ENCODE results near the gene CFAP221. TPM values are rescaled to one million over a fixed set of nuclear protein-coding genes. Genes with fewer than 3 reads are reported as not detected.

Gene CFAP221
- polyA plus RNA-seq (2011; rRNA removed) (0.17 and 0.22 TPM in 2 replicates), polyA plus RNA-seq (2017; fragmentation: RNase III; extraction: RNeasy Plus Mini Kit Qiagen cat#74134 plus additional on column Dnase treatment) (0.16 to 0.30 TPM (median 0.24 TPM) in 3 replicates), polyA minus RNA-seq (2011; rRNA and poly(A)+ RNA removed) (not detected in 2 replicates)
- 0.13 and 0.26 TPM in 2 replicates for polyA plus RNA-seq (2012; cell fraction: cytosol; rRNA removed)
- polyA plus RNA-seq (2012; cell fraction: nucleus; rRNA removed), result not detected in 2 replicates

DNA sequence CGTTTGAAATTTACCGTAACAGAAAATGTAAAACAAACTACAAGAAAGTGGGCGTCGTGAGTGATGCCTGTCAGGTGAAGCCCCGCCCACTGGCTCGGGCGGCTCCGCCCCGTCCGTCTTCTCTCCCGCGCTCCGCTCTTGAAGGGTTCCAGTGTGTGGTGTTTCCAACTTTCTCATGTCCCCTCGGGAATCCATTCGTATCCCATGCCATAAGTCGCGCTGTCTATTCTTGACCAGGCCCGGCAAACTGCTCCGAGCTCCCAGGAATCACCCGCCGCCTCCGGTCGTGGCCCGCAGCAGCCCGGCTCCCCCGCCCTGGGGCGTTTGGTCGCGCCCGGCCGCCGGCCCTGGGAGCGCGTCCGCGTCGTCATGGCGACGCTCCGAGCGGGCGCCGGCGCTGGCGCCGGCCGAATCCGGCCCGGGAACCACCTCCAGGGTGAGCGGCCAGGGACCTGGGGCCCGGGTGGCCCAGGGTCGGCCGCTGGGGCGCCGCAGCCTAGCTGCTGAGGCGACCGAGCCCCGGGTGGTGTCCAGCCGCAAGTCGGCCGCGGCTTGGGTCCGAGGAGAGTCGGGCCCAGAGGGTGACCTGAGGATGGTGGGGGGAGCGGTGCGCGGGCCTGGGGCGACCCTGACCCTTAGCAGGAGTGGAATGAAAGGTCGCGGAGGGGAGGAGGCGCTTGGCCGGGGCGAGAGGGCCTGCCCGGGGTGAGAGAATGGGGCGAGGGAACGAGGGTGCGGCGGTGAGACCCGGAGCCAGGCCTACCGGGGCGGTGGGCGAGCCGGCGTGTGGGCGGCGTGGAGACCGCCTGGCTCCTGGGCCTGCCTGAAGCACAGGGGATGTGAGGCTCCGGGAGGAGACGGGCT, at the start of gene CFAP221:
Gene CFAP221 (plus strand): TSS at position 375 of the 864 bp plus-strand sequence. CDS start 1,683 bp downstream, outside the sequence.
- ChIA-PET CTCF (no interaction called here), POLR2A (interaction anchor here (0.6 kb wide), 1 partner anchor 666 kb away, joined by 3 read pairs; no protein-coding TSS in a partner anchor)
- ATAC-seq, result peak; percentile 92 to 96
- FAIRE-seq, result no peak
- Histone ChIP-seq H3K4me2 (peak within 1 kb of the TSS; percentile 96), H3K27ac (peak within 1 kb of the TSS; percentile 41 to 84; a peak in 4 of 6 replicates), H3K9me3 (no peaks in the 10 kb centered on the region), H3K4me1 (peaks cover 9% of the 10 kb centered on the region), H3K4me3 (peak within 1 kb of the TSS; percentile 61)
- TF ChIP-seq, protein P1, sequence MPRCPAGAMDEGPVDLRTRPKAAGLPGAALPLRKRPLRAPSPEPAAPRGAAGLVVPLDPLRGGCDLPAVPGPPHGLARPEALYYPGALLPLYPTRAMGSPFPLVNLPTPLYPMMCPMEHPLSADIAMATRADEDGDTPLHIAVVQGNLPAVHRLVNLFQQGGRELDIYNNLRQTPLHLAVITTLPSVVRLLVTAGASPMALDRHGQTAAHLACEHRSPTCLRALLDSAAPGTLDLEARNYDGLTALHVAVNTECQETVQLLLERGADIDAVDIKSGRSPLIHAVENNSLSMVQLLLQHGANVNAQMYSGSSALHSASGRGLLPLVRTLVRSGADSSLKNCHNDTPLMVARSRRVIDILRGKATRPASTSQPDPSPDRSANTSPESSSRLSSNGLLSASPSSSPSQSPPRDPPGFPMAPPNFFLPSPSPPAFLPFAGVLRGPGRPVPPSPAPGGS (IDR thresholded peaks at IDR 0.05), result no peak
- TF ChIP-seq, protein P2, sequence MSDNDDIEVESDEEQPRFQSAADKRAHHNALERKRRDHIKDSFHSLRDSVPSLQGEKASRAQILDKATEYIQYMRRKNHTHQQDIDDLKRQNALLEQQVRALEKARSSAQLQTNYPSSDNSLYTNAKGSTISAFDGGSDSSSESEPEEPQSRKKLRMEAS (IDR thresholded peaks at IDR 0.05), result peak; percentile 70
- TF ChIP-seq PHF8 (IDR thresholded peaks at IDR 0.05; ENCODE audit: borderline replicate concordance, low read depth) (peak; percentile 21; the same call in 1 of the 2 replicates), POLR2A (IDR thresholded peaks at IDR 0.05; ENCODE audit: low read length) (no peak), HOXA7 (CRISPR knock-in tag; IDR thresholded peaks at IDR 0.05) (no peak), GATA3 (IDR thresholded peaks at IDR 0.05; ENCODE audit: borderline replicate concordance) (peak; percentile 77)
- TF ChIP-seq, protein P3, sequence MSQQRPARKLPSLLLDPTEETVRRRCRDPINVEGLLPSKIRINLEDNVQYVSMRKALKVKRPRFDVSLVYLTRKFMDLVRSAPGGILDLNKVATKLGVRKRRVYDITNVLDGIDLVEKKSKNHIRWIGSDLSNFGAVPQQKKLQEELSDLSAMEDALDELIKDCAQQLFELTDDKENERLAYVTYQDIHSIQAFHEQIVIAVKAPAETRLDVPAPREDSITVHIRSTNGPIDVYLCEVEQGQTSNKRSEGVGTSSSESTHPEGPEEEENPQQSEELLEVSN (IDR thresholded peaks at IDR 0.05; ENCODE audit: borderline replicate concordance, low read depth), result peak; percentile 81
- peak; percentile 53 to 79 for DNase-seq (ENCODE audit: low read depth in 1 of 2, low spot score in 1 of 2)
- WGBS (ENCODE audit: missing lambda C conversion rate), result 15% methylated on average over 40 of the region's 89 CpGs

DNA sequence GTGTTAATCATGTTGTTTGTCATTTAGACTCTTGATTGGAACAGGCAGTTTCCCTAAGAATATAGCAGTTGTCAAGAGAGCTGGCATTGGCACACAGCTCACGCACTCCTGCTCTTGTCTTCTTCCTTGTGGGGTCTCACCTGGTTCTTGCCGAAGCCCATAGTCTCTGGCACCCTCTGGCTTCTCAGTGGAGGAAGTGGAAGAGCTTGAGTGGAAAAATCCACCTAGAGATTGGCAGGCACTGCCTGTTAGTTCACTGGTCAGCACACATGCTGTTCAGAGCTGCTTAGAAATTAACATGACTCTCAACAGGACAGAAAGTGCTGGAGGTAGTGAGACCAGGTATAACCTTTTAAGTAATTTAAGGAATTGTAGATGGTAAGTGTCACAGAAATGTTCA, 48.3 kb upstream of the CFAP221 start:
- TF ChIP-seq JUN (IDR thresholded peaks at IDR 0.05) (no peak), EP300 (IDR thresholded peaks at IDR 0.05) (no peak), MAFK (IDR thresholded peaks at IDR 0.05; ENCODE audit: partially characterized antibody) (no peak), TFCP2L1 (CRISPR knock-in tag; IDR thresholded peaks at IDR 0.05) (no peak), KDM5A (IDR thresholded peaks at IDR 0.05) (no peak), NPAS2 (CRISPR knock-in tag; IDR thresholded peaks at IDR 0.05; ENCODE audit: borderline replicate concordance) (no peak), MAZ (IDR thresholded peaks at IDR 0.05; ENCODE audit: borderline replicate concordance, low read depth, low read length) (no peak), ESRRA (IDR thresholded peaks at IDR 0.05; ENCODE audit: borderline replicate concordance, low read length) (no peak)
- TF ChIP-seq, protein P4, sequence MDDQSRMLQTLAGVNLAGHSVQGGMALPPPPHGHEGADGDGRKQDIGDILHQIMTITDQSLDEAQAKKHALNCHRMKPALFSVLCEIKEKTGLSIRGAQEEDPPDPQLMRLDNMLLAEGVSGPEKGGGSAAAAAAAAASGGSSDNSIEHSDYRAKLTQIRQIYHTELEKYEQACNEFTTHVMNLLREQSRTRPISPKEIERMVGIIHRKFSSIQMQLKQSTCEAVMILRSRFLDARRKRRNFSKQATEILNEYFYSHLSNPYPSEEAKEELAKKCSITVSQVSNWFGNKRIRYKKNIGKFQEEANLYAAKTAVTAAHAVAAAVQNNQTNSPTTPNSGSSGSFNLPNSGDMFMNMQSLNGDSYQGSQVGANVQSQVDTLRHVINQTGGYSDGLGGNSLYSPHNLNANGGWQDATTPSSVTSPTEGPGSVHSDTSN (IDR thresholded peaks at IDR 0.05), result no peak
- TF ChIP-seq, protein P3 (IDR thresholded peaks at IDR 0.05; ENCODE audit: borderline replicate concordance, low read depth), result no peak
- TF ChIP-seq, protein P5, sequence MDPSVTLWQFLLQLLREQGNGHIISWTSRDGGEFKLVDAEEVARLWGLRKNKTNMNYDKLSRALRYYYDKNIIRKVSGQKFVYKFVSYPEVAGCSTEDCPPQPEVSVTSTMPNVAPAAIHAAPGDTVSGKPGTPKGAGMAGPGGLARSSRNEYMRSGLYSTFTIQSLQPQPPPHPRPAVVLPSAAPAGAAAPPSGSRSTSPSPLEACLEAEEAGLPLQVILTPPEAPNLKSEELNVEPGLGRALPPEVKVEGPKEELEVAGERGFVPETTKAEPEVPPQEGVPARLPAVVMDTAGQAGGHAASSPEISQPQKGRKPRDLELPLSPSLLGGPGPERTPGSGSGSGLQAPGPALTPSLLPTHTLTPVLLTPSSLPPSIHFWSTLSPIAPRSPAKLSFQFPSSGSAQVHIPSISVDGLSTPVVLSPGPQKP (IDR thresholded peaks at IDR 0.05; ENCODE audit: low read depth, low read length), result no peak
- CTCF ChIA-PET, result interaction anchor here (0.8 to 5.1 kb wide), 4 partner anchors 9 to 89 kb away, joined by 3 to 40 read pairs (median 6); no protein-coding TSS in a partner anchor
- peaks cover 19% of the 10 kb centered on the region for H3K4me1 ChIP-seq
- no peak overlapping the region for H3K4me2 ChIP-seq
- DNase-seq (ENCODE audit: low read depth in 1 of 2, low spot score in 1 of 2) (no peak), ATAC-seq (no peak), FAIRE-seq (no peak)
- POLR2A ChIA-PET, result no interaction called here
- H3K9me3 ChIP-seq, result peaks cover 17% of the 10 kb centered on the region; the same call in 2 of the 3 replicates
- 63% methylated on average over 2 of the region's 2 CpGs for WGBS (ENCODE audit: missing lambda C conversion rate)
- H3K27ac ChIP-seq, result no peak overlapping the region
- no peak overlapping the region for H3K4me3 ChIP-seq

All from A549 (cell line).